Hair follicular keratinocyte (primary cell): ENCODE measurements around the gene SLC17A7. TPM values are rescaled to one million over a fixed set of nuclear protein-coding genes. Genes with fewer than 3 reads are reported as not detected.

Experiments
- total RNA-seq: library from RNA; depleted of rRNA; stranded (reverse); fragments of >200 nt; gene quantifications from 2 replicates; pipeline ENCODE4 v1.2.3, GENCODE V29; 2015

SLC17A7 gene
- not detected in 2 replicates for total RNA-seq

GRCh38 chr19:49441210-49441959 is at the start of gene SLC17A7:
TSS of gene SLC17A7 (minus strand) at chr19:49441527. CDS start at chr19:49441379, 148 bp downstream.

GRCh38 chr19:49487277-49488045 is 46.1 kb upstream of the SLC17A7 start, which contains the start of gene RPL13A:
TSS of gene RPL13A (plus strand) at chr19:49487608. CDS start at chr19:49487630, 22 bp downstream.

GRCh38 chr19:49473868-49474541 is 32.7 kb upstream of the SLC17A7 start, which contains the start of gene FLT3LG:
TSS of gene FLT3LG (plus strand) at chr19:49474215. CDS start at chr19:49474640, 425 bp downstream.

GRCh38 chr19:49453013-49453756 is 11.9 kb upstream of the SLC17A7 start, which contains the start of gene ALDH16A1:
TSS of gene ALDH16A1 (plus strand) at chr19:49453225. CDS start at chr19:49453332, 107 bp downstream.

GRCh38 chr19:49451430-49452181 is 10.3 kb upstream of the SLC17A7 start, which contains the start of gene PIH1D1:
TSS of gene PIH1D1 (minus strand) at chr19:49451814. CDS start at chr19:49451574, 240 bp downstream.

GRCh38 chr19:49425178-49425577 is 16.1 kb downstream of the SLC17A7 start, which contains the start of gene GFY:
TSS of gene GFY (plus strand) at chr19:49425388. CDS start at chr19:49426431, 1,043 bp downstream.

GRCh38 chr19:49423071-49423984 is 18.0 kb downstream of the SLC17A7 start, which contains the start of gene PTH2:
TSS of gene PTH2 (minus strand) at chr19:49423441. CDS start at chr19:49423339, 102 bp downstream.

GRCh38 chr19:49387936-49388372 is 53.4 kb downstream of the SLC17A7 start, which contains the start of gene KASH5:
TSS of gene KASH5 (plus strand) at chr19:49388249. CDS start at chr19:49390884, 2,635 bp downstream.

Other genes starting within 250 kb of the SLC17A7 start
- gene SLC6A16, start 116.3 kb downstream of the SLC17A7 start, total RNA-seq, result not detected in 2 replicates
- not detected in 2 replicates for gene CD37, start 106.1 kb downstream of the SLC17A7 start, total RNA-seq
- gene TEAD2, start 79.1 kb downstream of the SLC17A7 start, total RNA-seq, result 19.2 and 20.5 TPM in 2 replicates
- not detected in 2 replicates for gene DKKL1, start 77.7 kb downstream of the SLC17A7 start, total RNA-seq
- gene KASH5, start 53.3 kb downstream of the SLC17A7 start, total RNA-seq, result not detected in 2 replicates
- gene PTH2, start 18.1 kb downstream of the SLC17A7 start, total RNA-seq, result not detected in 2 replicates
- not detected in 2 replicates for gene GFY, start 16.1 kb downstream of the SLC17A7 start, total RNA-seq
- 74.7 and 86.8 TPM in 2 replicates for gene PIH1D1, start 10.3 kb upstream of the SLC17A7 start, total RNA-seq
- gene ALDH16A1, start 11.7 kb upstream of the SLC17A7 start, total RNA-seq, result 19.4 and 29.5 TPM in 2 replicates
- gene FLT3LG, start 32.7 kb upstream of the SLC17A7 start, total RNA-seq, result 1.6 and 2.1 TPM in 2 replicates
- gene RPL13A, start 46.1 kb upstream of the SLC17A7 start, total RNA-seq, result 2,476 and 3,531 TPM in 2 replicates
- 3,565 and 3,976 TPM in 2 replicates for gene RPS11, start 54.9 kb upstream of the SLC17A7 start, total RNA-seq
- 16.1 and 27.0 TPM in 2 replicates for gene FCGRT, start 71.1 kb upstream of the SLC17A7 start, total RNA-seq
- 1.3 and 3.3 TPM in 2 replicates for gene RCN3, start 86.5 kb upstream of the SLC17A7 start, total RNA-seq
- gene NOSIP, start 139.0 kb upstream of the SLC17A7 start, total RNA-seq, result 52.4 and 71.2 TPM in 2 replicates
- gene PRRG2, start 139.8 kb upstream of the SLC17A7 start, total RNA-seq, result 5.7 and 8.2 TPM in 2 replicates
- gene PRR12, start 149.7 kb upstream of the SLC17A7 start, total RNA-seq, result 4.7 and 6.0 TPM in 2 replicates
- 55.4 and 88.5 TPM in 2 replicates for gene RRAS, start 198.6 kb upstream of the SLC17A7 start, total RNA-seq
- 28.1 and 35.2 TPM in 2 replicates for gene SCAF1, start 200.7 kb upstream of the SLC17A7 start, total RNA-seq
- gene IRF3, start 224.3 kb upstream of the SLC17A7 start, total RNA-seq, result 71.1 and 83.8 TPM in 2 replicates
- gene BCL2L12, start 224.4 kb upstream of the SLC17A7 start, total RNA-seq, result 18.4 and 37.6 TPM in 2 replicates
- gene PRMT1, start 235.7 kb upstream of the SLC17A7 start, total RNA-seq, result 301 and 446 TPM in 2 replicates
- 1.3 and 4.1 TPM in 2 replicates for gene ADM5, start 248.1 kb upstream of the SLC17A7 start, total RNA-seq
- 0.23 and 2.0 TPM in 2 replicates for gene CPT1C, start 249.6 kb upstream of the SLC17A7 start, total RNA-seq